Fibroblast of gingiva (primary cell): Measurements from ENCODE around the gene COLEC11.
"Not testable (repeated sequence)": the region's sequence is repeated elsewhere in the genome, so short reads cannot be mapped to it uniquely, and the experiment has no call there.

ENCODE experiments used
- DNase-seq: peaks from one replicate; pipeline ENCODE4 v3.0.0-alpha.2; 2011; ENCODE audit warnings: low read depth

Gene COLEC11

GRCh38 chr2:3606028-3606369, 11.1 kb downstream of the COLEC11 start:
- no peak for DNase-seq

DNA sequence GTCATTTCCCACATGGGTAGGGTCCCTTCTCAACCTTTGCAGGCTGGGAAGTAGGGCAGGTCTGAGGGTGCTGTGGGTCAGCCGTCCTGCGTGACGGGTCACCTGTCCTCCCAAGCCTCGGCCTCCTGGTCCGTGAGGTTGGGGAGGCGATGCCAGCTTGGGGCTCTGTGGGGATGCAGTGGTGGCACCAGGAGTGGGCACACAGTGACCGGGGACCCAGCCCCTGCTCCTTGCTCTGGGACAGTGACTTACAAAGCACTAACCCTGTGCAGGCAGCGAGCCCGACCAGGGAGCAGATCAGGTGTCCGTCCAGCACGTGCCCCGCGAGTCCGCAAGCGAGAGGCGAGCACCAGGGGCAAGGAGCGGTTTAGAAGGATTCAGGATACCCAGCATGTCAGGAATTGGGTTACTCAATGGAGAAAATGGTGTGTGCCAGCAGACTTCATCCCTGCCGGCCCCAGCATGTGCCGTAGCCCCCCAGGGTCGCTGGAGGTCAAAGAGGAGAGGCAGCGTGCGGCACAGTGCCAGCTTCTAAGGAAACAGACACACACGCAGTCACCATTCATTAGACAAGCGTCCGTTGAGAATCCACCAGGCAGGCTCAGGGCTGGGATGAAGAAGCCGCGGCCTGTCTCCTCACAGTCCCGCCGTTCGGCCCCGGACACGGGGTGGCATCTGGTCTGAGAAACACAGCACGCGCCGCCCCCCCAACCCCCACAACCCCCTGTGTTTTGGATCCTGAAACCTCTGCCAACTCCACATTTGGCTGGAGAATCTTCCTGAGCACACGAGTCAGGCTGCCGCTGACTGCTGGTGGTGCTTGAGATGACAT, 11.7 kb downstream of the COLEC11 start:
- no peak for DNase-seq

GRCh38 chr2:3608373-3609278, 13.7 kb downstream of the COLEC11 start:
- DNase-seq, result no peak

GRCh38 chr2:3609279-3609673, 14.4 kb downstream of the COLEC11 start:
- DNase-seq, result not testable (repeated sequence)

GRCh38 chr2:3610415-3610814, 15.5 kb downstream of the COLEC11 start:
- no peak for DNase-seq

DNA sequence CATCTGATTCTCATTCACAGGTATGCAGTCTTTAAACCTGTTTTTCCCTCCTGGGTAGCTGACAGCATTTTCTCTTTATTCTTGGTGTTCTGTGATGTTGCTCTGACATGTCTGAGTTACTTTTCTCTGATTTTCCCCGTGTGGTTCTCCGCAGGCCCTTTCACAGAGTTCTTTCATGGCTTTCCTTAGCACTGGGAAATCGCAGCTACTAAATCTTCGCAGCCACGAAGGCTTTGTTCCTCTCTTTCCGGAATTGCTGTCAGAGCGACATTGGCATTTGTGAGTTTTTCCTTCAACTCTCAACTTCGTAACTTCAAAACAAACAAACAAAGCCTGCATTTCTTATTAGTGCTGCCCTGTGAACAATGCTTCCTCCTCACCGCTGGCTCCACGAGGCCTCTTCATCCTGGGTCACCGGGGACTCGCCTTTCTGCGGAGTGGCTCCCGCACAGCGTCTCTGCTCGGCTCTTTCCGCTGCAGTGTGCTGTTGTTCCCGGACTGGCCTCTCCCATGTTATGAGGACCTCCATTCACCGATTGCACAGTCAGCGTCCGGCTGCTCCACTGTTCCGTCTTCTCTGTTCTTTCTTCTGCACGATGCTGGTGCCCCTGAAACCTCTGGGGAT, 16.1 kb downstream of the COLEC11 start:
- DNase-seq, result no peak

DNA sequence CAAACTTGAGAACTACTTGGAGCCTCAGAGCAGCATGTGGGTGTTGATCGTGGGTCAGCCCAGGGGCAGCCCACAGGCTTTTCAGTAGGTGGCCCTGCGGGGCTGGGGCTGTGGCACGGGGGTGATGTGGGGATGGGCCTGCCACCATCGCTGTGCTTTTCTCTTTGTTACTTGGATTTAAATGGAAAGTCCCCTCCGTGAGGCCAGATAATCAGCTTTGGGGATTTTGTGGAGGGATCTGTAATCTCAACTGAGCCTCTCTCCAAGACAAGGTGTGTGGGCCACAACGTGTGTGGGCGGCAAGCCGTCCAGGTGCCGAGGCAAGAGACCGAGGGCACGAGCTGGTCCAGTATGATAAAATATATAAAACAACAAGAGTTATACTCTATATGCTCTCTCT, 16.7 kb downstream of the COLEC11 start:
- DNase-seq, result no peak

DNA sequence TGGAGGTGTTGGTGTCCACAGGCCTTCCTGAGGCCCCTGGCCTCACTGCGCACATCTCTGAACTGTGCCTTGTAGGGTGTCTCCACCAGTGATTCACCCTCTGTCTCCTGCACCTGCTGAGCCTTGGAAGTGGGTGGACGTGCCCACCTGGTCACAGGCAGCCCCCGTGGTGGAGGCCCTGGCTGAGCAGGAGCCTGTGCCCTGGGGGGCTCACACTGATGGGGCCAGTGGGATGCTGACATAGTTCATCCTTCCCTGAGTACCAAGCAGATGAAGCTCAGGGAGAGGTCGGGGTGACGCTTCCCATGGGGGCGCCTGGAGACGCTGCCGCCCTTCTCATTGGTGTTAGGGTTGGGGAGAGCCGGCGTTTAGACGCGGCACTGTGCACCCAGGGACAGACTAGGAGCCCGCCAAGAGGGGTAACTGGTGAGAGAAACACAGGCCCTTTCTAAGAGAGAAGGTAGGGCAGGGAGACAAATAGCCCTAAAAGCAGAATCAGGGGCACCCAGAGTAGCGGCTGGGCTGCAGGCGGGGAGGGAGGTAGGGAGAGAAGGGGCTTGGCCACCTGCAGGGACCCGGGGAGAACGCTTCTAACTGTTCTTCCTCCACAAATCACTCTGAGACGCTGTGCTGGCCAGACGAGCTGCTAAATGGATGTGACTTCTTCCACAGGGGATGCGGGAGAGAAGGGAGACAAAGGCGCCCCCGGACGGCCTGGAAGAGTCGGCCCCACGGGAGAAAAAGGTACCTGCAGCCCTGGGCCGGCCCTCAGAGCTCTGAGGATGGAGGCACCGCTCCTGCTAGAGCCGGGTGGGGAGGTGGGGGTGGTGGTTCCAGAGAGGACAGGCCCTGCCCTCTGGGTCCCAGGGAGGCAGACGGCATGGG, 18.0 kb downstream of the COLEC11 start:
- DNase-seq, result no peak

DNA sequence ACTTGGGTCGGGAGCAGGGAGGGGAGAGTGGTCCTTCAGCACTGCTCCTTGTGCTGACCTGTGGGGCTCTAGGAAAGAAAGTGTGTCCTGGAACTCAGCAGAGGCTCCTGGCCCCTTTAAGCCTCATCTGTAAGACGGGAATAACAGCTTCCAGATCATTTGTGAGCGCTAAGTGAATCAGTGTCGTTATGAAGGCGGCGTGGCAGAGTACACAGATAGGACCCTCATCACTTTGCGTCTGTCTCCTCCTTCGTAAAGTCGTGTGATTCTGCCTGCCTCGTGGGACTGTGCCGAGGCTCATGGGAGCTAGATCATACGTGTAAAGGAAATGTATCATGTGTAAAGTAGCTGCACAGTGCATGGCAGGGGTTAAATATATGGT, 18.6 kb downstream of the COLEC11 start:
- no peak for DNase-seq

GRCh38 chr2:3614743-3615142, 19.8 kb downstream of the COLEC11 start:
- not testable (repeated sequence) for DNase-seq

DNA sequence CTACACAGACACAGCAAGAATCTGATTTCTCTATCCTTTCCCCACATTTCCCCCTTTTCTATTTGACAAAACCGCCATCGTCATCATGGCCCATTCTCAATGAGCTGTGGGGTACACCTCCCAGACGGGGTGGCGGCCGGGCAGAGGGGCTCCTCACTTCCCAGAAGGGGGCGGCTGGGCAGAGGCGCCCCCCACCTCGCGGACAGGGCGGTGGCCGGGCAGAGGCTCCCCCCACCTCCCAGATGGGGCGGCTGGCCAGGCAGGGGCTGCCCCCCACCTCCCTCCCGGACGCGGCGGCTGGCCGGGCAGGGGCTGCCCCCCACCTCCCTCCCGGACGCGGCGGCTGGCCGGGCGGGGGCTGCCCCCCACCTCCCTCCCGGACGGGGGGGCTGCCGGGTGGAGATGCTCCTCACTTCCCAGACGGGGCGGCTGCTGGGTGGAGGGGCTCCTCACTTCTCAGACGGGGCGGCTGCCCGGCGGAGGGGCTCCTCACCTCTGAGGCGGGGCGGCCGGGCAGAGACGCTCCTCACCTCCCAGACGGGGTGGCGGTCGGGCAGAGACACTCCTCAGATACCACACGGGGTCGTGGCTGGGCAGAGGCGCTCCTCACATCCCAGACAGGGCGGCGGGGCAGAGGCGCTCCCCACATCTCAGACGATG, 20.8 kb downstream of the COLEC11 start:
- DNase-seq, result not testable (repeated sequence)

DNA sequence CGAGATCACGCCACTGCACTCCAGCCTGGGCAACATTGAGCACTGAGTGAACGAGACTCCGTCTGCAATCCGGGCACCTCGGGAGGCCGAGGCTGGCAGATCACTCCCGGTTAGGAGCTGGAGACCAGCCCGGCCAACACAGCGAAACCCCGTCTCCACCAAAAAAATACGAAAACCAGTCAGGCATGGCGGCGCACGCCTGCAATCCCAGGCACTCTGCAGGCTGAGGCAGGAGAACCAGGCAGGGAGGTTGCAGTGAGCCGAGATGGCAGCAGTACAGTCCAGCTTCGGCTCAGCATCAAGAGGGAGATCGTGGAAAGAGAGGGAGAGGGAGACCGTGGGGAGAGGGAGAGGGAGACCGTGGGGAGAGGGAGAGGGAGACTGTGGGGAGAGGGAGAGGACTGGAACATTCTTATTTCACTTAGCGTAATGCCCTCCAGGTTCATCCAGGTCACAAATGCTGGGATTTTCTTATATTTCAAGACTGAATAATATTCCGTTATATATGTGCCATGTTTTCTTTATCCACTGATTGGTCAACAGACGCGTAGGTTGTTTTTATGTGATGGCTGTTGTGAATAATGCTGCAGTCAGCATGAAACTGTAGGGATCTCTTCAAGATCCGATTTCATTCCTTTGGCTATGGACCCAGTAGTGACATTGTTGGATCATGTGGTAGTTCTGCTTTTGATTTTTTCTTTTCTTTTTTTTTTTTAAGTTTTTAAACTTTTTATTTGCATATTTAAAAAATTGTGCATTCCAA, 21.7 kb downstream of the COLEC11 start:
- not testable (repeated sequence) for DNase-seq

GRCh38 chr2:3617198-3617890, 22.4 kb downstream of the COLEC11 start:
- no peak for DNase-seq

- DNase-seq, result no peak
Observed at GRCh38 chr2:3618367-3618766, 23.5 kb downstream of the COLEC11 start.

DNA sequence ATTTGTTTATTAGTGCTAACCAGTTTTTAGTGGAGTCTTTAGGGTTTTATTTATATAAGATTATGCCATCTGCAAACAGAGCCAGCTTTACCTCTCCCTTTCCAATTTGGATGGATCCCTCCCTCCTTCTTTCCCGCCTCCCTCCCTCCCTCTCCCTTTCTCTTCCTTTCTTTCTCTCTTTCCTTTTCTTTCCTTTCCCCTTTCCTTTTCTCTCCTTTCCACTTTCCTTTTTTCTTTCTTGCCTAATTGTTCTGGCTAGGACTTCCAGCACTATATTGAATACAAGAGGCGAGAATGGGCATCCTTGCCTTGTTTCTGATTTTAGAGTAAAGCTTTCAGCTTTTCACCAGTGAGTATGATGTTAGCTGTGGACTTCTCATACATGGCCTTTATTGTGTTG, 24.1 kb downstream of the COLEC11 start:
- no peak for DNase-seq

GRCh38 chr2:3619661-3620060, 24.7 kb downstream of the COLEC11 start:
- DNase-seq, result not testable (repeated sequence)

- DNase-seq, result no peak
Observed at GRCh38 chr2:3620834-3621233, 25.9 kb downstream of the COLEC11 start.

- DNase-seq, result no peak
Observed at GRCh38 chr2:3622967-3623366, 28.1 kb downstream of the COLEC11 start.

DNA sequence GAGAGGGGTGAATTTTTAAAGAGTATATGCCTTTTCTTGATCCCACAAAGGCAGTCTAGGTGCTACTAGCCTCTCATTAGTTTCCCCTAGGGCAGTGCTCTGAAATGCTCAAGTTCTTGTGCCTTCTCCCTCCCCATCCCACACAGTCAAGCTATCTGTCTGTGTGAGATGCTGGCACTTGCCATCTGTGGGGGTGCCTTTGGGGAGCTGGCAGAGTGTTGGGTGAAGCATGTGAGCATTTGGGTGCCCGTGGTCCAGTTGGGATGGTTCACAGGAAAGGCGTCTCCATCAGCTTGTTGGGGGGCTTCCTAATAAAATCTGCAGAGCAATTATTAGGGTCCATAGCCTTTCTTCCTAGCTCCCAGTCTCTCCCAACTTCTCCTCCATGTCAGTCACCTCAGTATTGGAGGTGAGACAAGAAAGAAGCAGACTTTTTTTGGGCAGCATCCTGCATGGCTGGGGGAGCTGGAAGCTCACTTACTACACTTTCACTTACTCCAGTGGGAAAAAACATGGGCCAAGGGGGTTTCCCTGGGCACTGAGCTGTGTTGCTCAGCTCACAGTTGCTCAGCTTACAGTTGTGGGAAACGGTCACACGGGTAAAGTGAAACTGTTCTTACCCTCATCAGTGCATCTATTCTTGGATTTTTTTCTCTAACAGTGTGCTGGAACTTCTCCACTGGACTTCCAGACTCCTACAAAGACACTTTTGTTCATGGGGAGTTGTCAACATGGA, 29.3 kb downstream of the COLEC11 start:
- DNase-seq, result no peak
